Measurements from ENCODE around the gene RHBDD2.

DNA sequence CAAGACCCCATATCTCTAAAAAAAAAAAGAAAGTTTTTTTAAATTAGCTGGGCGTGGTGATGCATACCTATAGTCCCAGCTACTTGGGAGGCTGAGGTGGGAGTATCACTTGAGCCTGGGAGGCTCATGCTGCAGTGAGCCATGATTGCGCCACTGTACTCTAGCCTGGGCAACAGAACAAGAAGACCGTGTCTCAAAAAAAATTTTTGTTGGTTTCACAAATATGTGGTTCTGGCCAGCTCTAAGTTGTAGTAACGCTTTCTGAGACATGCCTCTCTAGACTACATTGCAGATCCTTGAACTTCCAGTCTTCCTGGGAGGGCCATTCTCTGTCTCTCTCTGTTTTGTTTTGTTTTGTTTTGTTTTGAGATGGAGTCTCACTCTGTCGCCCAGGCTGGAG, 24.6 kb upstream of the RHBDD2 start:
- TF ChIP-seq CTCF (conservative IDR thresholded peaks at IDR 0.05) (no peak), ZFX (IDR thresholded peaks at IDR 0.05) (no peak)

Data from C4-2B (cell line).